Psoas muscle (tissue), 8 donors: Measurements from ENCODE around the gene THG1L. TPM values are rescaled to one million over a fixed set of nuclear protein-coding genes. Genes with fewer than 3 reads are reported as not detected.

Source experiments
- ATAC-seq, 4 donors: fragments of 200-7000 bp; cut with Tn5 transposase; one replicate each; pipeline ENCODE4 v1.9.1; 2020; ENCODE audit warnings: moderate library complexity in 3 of 4, mild to moderate bottlenecking in 2 of 4
- DNase-seq, 2 donors: peaks; one replicate each; pipeline ENCODE4 v3.0.0-alpha.2; 2020
- H3K27ac ChIP-seq: fragments of 200-600 bp; one replicate; pipeline ENCODE4 v1.8.0; 2022
- H3K27me3 ChIP-seq, 3 donors: fragments of 200-600 bp in 1 of 3; one replicate each; pipeline versions ENCODE4 v1.6.1 to v1.8.0; 2013 to 2022; ENCODE audit warnings: low read length in 2 of 3, mild to moderate bottlenecking in 2 of 3, moderate library complexity in 1 of 3; ENCODE audit not compliant: insufficient read depth in 3 of 3
- H3K36me3 ChIP-seq, 2 donors: fragments of 200-600 bp in 1 of 2; one replicate each; pipeline versions ENCODE4 v1.6.1 to v1.8.0; 2013 to 2022; ENCODE audit warnings: low read depth in 1 of 2, mild to moderate bottlenecking in 1 of 2, moderate library complexity in 1 of 2; ENCODE audit not compliant: insufficient read depth in 1 of 2
- H3K4me1 ChIP-seq: fragments of 200-600 bp; one replicate; pipeline ENCODE4 v1.8.0; 2022
- H3K4me3 ChIP-seq: fragments of 200-600 bp; one replicate; pipeline ENCODE4 v1.8.0; 2022; ENCODE audit warnings: mild to moderate bottlenecking
- H3K9me3 ChIP-seq: fragments of 200-600 bp; one replicate; pipeline ENCODE4 v1.8.0; 2022
- CTCF ChIP-seq: fragments of 200-600 bp; IDR thresholded peaks from one replicate; pipeline ENCODE4 v1.8.0; 2022; ENCODE audit warnings: antibody characterized with exemption
- WGBS, 3 donors: extraction: QIAGEN DNeasy Blood & Tissue Kit; methylation state at CpG; one replicate each; pipeline versions ENCODE4 v1.1.6 to v1.1.7; 2013; 5-methylcytosine and 5-hydroxymethylcytosine counted together
- intact Hi-C, 2 donors: fragments of 100-400 bp; cut with DNase I; formaldehyde crosslinking; loops; one replicate each; pipeline versions ENCODE4 v1.11.0 to v1.14.2; 2022
- polyA plus RNA-seq, 3 donors: library from polyadenylated mRNA; stranded (reverse); fragments of 200-250 nt; gene quantifications; one replicate each; pipeline ENCODE4 v1.2.3, GENCODE V29; 2013
- total RNA-seq, 4 donors: library from RNA; stranded (reverse); fragmentation: NEBNext Ultra II Directional in 2 of 4; extraction: Animal tissue kit (Norgen Biotek cat#: 25700) in 2 of 4; gene quantifications; one replicate each; pipeline versions ENCODE4 v1.2.1 to v1.2.4, GENCODE V29; 2021 to 2023
- donor health status: healthy with polysubstance abuse.
- donor health status: DM: no; HTN: no; CAD: no; lungs with moderate emphysema.
- donor health status: Bipolar disorder and iron deficiency.
- donor health status: healthy.
- donor health status: DM: yes; HTN: yes; CAD: no.
- donor health status: DM: no; HTN: no; CAD: no.
- donor health status: DM: no; HTN: no; CAD: no.
- donor health status: DM: yes; HTN: yes; CAD: no.

Gene THG1L
- total and polyA plus RNA-seq, 7 donors, result 3.0 to 6.7 (median 5.7) TPM

GRCh38 chr5:157750320-157750719, 19.1 kb downstream of the THG1L start:
- 89 to 100% (median 100%) methylated on average over 1 of the region's 1 CpG for WGBS, 3 donors
- DNase-seq, result no peak
- no peak for TF ChIP-seq CTCF
- Histone ChIP-seq H3K27me3 (no peaks in the 10 kb centered on the region), H3K36me3 (peaks cover 3 to 41% of the 10 kb centered on the region in 2 donors), H3K9me3 (no peaks in the 10 kb centered on the region), H3K4me1 (peaks cover 2% of the 10 kb centered on the region), H3K27ac (no peak overlapping the region), H3K4me3 (no peak overlapping the region)
- intact Hi-C loops, result no loop called here
- ATAC-seq, result no peak

GRCh38 chr5:157756122-157756521, 24.9 kb downstream of the THG1L start:
- Histone ChIP-seq H3K4me1 (no peaks in the 10 kb centered on the region), H3K27me3 (no peaks in the 10 kb centered on the region), H3K36me3 (peaks cover 6 to 58% of the 10 kb centered on the region in 2 donors), H3K9me3 (no peaks in the 10 kb centered on the region), H3K27ac (no peak overlapping the region), H3K4me3 (no peak overlapping the region)
- TF ChIP-seq CTCF, result no peak
- DNase-seq, result no peak
- intact Hi-C loops, result no loop called here
- no peak for ATAC-seq
- WGBS, 3 donors, result 84 to 93% (median 89%) methylated on average over 3 of the region's 3 CpGs

- 71 to 79% (median 76%) methylated on average over 1 of the region's 1 CpG for WGBS, 3 donors
- DNase-seq, result no peak
These were observed 27.5 kb downstream of the THG1L start for GRCh38 chr5:157758706-157759105.

GRCh38 chr5:157761690-157762621, 30.7 kb downstream of the THG1L start:
- H3K9me3 ChIP-seq, result no peaks in the 10 kb centered on the region
- DNase-seq (no peak), ATAC-seq (peak; percentile 77 to 87 (median 81))
- WGBS, 3 donors, result 31 to 37% (median 34%) methylated on average over 10 of the region's 10 CpGs
- TF ChIP-seq CTCF, result peak; percentile 86
- H3K27me3 ChIP-seq, result no peaks in the 10 kb centered on the region
- no peak overlapping the region for H3K4me3 ChIP-seq
- intact Hi-C loops, result loop anchor here in 1 of 2 donors (5.0 to 10.0 kb wide), 2 partner anchors 185 to 1373 kb away; no protein-coding TSS in a partner anchor
- H3K36me3 ChIP-seq, result peaks cover 3 to 5% of the 10 kb centered on the region in 2 donors
- H3K4me1 ChIP-seq, result no peaks in the 10 kb centered on the region
- no peak overlapping the region for H3K27ac ChIP-seq

More at GRCh38 chr5:157758706-157759105, 27.5 kb downstream of the THG1L start:
- no peak overlapping the region for H3K4me3 ChIP-seq
- H3K9me3 ChIP-seq, result no peaks in the 10 kb centered on the region
- TF ChIP-seq CTCF, result no peak
- ATAC-seq, result no peak
- peaks cover 6 to 34% of the 10 kb centered on the region in 2 donors for H3K36me3 ChIP-seq
- no peak overlapping the region for H3K27ac ChIP-seq
- H3K4me1 ChIP-seq, result no peaks in the 10 kb centered on the region
- intact Hi-C loops, result no loop called here
- H3K27me3 ChIP-seq, result no peaks in the 10 kb centered on the region
